Amniotic stem cell (primary cell): ENCODE data around the gene WIPI1.
A peak's percentile ranks its signal among the peaks of the same experiment; 100 is the strongest.

Source experiments
- DNase-seq: peaks from one replicate; lab custom pipeline; 2025; lab: John Stamatoyannopoulos, UW

The WIPI1 gene

DNA sequence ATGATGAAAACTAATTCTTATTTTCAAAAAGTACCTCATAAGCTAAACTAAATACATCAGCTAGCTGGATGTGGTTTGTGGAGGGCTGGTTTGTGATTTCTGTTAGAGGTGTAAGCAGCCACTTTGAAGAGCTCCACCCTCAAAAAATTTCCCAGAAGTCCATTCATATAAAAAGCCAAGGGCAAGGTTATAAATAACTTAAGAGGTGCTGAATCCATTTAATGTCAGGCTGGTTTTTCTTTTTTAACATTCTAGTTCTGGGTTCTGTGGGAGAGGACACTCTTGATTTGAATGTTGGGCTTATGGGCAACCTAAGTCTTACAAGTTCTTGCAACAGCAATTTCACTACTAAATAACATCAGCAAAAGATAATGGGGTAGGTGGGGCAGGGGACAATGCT, 3.4 kb upstream of the WIPI1 start:
- no peak for DNase-seq

DNA sequence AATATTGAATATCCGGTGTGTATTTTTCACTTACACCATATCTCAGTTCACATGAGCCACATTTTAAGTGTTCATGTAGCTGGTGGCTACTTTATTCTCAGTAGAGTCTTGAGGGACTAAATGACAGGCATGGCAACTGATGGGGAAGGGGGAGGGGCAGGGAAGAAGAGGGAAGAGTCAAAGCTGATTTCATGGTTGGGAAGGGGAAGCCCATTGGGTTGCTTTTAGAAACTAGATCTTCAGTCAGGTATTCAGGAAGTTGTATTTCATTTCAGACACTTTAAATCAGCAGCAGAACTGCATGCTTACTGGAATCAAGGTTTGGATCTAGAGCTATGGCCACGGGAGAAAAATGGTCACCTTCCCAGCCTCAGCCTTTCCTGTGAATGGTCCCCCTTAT, 2.9 kb upstream of the WIPI1 start:
- DNase-seq: no peak

DNA sequence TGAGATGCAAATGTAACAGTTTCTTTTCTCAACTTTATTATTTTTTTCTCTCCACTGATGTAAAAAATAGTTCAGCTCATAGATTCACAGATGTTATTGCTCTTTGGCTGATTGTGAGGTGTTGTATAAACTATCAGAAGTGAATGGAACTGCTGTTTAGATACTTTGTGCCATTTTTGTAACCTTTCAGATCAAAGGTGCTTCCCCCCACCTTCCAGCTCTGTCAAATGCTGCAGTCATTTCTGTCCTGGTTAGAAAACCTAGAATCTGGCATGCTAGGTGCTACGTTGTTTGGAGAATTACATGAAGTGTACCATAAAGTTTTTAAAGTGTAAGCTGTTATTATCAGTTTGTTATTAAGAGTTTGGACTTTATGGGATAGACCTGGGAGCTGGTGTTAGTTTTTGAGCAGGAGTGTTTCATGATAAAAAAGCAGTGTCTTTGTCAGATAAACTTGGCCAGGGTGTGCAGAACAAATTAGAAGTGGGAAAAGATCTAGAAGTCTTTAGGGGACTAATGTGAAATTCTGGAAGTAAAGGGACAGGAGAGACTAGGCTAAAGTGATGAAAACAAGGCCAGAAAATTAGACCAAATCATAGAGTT, 1.8 kb upstream of the WIPI1 start:
- DNase-seq: no peak

DNA sequence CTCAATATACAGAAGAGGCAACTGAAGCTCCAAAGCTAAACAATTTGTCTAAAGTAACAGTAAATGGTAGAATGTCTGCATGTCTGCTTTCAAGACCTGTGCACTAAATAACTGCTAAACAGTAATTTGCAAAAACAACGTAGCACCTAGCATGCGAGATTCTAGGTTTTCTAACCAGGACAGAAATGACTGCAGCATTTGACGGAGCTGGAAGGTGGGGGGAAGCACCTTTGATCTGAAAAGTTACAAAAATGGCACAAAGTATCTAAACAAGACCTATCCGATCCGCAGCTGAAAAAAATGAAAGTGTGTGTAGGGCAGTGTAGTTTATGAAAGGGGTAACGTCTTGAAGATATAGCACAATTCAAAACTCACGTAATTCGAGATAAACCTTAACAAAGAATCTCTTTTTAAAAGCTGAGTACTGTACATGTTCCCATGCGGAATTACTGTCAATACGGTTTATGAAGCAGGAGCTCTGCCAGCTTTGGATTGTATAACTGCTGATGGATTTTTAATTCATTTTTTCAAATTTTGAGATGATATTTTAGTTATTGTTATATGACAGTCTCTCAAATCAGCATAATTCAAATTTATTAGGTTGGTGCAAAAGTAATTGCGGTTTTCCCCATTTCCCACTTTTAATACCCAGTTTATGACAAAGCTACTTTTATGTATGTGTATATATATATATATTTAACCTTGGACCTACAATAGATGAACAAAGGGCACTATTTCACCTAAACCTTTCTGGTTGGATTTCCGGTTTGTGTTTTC, 1.2 kb upstream of the WIPI1 start:
- DNase-seq: no peak

DNA sequence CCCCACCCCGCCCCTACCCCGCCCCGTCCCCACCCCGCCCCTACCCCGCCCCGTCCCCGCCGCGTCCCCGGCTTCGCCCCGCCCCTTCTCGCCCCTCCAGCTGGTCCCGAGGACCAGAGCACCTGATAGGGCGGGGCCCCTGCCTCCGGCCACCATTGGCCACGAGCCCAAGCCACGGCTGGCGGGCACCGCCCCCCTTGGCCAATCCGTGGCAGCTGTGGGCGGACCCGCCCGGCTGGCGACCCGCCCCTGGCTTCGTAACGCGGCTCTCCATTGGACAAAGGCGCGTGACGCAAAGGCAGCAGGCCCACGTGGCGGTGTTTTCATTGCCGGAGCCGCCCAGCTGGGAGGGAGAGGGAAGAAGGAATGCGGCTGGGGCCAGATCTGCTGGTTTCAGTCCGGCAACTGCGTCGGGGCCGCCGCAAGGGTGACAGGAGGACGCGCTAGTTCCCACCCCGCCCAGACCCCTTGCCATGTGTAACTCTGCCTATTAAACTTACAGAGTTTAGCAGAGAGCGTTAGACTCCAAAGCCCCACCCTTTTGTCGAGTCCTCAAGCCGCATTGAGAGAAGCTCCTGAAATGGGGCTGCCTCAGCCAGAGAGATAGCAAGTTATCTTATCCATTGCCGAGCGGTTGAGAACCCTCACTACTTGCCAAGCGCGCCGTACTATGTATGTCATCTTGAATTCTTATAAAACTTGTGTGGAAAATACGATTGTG, 403 bp upstream of the WIPI1 start:
- peak; percentile 95 for DNase-seq

DNA sequence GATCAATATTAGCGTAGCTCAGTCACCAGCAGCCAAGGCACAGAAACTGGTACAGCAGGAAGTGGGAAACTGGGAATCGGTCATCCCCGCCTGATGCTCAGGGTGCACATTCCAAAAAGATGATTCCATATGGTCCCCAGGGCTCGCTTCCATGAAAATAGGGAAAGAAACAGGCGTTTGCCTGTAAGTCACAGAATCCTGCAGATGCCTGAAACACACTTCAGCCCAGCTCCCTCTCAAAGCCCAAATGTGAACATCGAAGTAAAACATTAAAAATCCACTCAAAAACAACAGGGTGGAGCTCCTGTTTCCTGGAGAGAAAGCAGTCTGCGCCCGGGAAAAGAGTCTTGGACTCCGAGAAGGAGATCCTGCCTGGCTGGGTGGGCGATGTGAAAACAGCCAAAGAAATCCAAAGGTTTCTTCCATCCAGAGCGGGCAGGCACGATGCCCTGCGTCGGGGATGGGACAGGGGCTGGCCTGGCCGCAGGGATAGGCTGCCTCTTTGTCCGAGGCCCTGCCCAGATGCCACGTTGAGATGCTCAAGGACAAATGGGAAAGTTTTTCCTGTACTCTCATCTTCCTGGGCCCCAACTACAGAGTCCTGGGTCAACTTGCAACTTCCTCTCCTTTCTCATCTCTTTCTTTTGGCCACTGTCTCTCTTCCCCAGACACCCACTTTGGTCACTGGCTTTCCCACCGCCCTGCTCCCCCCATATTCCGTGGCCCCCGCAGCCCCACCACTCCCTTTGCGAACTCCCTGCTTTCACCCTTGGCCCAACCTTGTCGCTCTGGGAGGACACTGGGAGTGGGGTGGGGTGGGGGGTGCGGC, 743 bp downstream of the WIPI1 start:
- peak; percentile 76 for DNase-seq

DNA sequence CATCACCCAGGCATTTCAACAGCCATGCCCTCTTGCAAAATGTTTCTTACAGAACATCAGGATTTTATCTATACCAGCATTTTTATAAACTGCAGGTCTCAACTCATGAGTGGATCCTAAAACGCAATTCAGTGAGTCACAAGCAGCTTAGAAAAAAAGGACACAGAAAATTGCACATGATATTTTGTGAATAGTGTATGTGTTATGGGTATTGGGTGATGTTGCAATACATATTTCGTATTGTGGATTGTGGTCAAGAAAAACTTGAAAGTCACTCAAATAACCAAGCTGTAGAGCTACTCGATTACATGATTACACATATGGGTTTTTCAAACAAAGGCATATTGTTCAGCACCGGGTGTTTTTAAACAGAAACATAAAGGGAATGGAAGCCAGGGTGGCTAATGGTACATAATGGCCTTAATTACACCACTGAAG, 1.4 kb downstream of the WIPI1 start:
- no peak for DNase-seq

DNA sequence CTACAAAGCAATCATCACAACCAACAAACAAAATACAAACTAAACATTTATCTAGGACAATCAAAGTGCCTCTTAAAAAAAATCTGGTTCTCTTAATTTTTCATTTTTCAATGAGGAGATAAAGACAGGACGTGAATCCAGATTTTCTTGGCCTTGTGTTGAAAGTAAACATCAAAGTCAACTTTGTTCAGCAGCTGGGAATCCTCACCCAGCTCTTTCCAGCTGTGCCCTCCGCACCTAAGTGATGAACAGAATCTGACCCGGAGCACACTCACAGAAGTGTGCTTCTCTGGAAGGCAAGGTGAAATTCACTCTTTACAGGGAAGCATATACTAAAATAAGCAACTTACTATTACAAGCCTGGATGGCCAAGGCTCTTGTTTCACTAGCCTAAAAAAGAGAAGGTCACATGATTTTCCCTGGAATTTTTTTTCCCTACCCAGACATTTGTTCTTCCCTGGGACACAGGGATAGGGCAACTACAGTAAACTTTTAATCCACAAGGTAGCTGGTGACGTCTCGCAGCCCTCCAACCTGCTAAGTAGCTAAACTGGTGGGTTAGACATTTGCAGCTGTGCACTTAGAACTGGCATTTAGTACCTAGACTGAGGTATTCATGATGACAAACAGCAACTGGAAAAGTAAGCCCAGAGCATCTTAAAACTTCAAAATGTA, 3.2 kb downstream of the WIPI1 start:
- DNase-seq: no peak

DNA sequence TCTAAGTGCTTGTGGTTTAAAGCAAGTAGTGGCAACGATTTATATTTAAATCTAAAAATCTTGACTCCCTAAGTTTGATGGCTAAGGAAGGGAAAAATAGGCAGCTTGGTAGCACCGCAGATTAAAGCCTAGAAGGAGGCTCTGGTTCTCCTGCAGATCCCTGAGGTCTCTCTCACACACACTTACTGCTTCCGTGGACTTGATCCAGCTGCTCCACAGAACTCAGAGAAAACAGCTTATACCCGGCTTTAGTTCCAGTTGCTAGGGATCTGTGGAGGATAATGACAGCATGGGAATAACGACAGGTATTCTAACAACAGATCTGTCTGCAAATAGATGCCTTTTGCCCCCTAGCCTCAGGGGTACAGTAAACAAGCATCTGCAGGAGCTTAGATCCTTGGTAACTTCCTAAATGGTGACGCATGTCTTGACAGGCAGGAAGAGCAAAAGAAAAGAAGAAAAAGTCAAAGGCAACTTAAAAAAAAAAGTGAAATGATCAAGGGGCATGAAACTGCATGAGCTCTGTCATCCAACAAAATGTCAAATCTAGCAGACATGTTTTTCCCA, 4.5 kb downstream of the WIPI1 start:
- no peak for DNase-seq

DNA sequence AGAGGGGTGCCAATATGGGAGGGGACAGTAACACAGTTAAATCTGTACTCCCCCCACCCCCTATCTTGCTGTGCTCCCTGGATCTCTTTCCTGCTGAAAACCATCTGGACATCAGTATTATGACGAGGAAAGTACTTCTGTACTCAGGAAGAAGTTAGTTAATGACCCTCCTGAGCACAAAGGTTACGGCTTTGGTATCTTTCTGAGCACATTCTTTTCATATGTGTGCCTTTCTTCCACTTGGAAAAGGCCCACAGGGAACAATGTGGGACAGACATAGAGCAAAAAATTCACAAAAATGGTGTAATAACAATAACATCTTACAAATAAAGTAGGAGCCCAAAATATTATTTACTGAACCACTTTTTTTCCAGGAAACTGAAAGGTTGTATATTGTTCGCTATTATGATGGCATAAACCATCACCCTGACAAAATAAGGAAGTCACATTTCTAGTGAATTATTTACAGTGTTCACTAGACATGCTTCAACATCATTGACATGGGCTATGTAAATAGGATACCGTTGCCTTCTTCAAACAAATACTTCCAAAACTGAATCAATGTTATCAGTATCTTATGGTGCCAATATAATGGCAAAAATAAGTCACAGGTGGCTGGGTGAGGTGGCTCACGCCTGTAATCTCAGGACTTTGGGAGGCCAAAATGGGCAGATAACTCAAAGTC, 5.5 kb downstream of the WIPI1 start:
- DNase-seq: no peak

DNA sequence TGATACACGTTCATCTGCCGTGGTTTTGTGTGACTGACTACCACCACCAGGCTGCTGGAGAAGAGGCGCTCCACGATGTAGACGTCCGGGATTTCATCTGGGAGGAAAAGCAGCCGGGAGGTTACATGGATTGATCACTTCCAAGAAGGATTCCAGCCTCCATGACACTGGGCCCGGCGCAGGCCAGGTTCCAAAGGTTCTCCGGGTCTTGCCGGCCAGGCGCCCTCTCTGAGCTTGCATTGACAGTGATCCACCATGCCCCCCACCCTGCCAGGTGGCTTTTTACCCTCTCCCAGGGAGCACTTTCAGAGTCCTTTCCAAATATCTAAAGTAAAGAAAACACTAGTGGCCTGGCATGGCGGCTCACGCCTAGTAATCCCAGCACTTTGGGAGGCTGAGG, 6.5 kb downstream of the WIPI1 start:
- DNase-seq: no peak

DNA sequence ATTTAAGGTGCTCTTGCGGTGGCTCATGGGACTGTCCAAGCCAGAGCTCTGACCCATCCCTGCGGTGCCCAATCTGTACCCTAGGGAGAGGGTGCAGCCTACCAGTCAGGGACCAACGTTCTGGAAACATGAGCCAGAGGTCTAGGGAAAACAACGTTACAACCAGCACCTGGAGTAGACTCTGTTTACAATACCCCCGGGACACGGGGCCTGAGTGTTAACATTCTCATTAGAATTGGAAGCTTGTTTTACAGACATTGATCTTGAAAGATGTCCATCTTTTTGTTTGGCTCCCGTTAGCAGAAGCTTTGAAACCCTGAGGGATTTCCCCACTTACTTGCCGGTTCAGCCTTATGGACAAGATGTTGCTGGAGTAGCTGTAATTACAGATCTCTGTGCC, 6.9 kb downstream of the WIPI1 start:
- no peak for DNase-seq

DNA sequence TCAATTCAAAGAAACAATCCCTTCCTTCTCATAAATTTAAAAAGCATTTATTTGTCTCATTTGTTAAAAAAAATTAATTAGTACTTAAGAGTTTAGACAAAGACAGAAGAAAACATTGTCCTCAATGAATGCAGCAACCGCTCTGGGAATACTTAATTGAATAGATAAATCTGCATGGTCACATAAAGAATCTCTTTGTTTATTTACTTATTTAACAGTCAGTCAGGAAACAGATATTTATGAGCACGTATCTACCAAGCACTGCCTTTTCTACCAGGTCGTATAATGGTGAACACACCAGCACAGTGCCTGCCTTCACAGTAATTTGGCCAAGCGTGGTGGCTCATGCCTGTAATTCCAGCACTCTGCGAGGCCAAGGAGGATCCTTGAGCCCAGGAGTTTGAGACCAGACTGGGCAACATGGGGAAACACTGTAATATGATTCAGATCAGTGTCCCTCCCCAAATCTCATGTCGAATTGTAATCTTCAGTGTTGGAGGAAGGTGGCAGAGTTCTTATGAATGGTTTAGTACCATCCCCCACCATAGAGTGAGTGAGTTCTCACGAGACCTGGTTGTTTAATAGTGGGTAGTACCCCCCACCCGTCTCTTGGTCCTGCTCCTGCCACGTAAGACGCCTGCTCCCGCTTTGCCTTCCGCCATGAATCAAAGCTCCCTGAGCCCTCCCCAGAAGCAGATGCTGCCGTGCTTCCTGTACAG, 8.1 kb downstream of the WIPI1 start:
- DNase-seq: no peak

DNA sequence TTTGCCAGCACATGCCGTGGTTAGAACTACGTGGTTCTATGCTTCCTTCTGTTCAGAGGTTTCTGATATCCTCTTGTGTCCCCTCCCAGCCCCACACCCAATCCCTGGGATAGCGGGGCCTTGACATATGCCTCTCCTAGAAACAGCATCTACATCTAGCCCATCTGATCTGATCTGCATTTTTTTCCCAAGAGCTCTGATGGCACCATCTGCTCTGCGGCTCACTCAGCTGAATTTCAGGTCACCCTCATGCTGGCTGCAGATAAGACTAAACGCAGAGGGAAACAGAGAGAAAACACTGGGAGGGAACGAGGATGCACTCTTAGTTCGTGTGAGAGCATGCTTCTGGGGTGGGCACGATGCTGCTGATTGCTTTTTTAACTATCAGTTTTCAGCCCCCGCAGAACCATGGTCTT, 10.7 kb downstream of the WIPI1 start:
- DNase-seq: no peak

DNA sequence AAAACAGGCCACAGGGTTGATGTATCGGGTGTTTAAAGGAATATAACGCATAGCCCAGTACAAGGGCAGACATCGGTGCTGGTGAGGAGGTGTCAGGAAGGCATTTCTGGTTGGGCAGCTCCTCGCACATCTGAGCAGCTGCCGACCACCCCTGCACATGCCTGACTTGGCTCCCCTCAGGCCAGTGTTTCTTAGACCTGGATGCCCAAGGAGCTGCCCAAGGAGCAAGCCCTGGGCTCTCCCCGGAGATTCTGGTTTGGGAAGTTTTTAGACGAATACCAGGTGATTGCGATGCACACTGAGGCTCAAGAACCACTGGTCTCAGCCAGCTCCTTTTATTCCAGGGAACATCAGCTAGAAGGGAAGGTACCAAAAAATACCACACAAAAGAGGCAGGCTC, 11.6 kb downstream of the WIPI1 start:
- no peak for DNase-seq

DNA sequence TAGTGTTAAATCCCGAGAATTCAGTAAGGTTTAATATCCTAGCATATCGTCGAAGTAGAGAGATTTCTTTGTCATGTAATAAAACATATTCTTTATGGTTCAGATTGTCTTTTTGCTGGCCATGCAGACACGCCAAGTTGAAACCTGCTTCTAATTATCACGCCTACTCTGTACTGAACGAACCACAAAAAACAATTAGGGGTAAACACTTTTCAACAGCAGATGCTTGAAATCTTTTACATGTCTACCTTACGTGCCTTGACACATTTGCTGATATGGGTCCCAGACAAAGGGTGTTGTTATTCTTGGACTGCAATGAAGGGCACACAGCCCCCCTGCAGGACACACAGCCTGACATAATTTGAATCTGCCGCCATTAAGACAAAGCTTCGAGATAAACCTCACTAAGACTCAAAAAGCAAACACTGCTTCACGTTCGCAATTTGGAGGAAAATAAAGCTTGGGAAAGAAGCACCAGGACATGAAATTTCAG, 13.3 kb downstream of the WIPI1 start:
- DNase-seq: no peak

DNA sequence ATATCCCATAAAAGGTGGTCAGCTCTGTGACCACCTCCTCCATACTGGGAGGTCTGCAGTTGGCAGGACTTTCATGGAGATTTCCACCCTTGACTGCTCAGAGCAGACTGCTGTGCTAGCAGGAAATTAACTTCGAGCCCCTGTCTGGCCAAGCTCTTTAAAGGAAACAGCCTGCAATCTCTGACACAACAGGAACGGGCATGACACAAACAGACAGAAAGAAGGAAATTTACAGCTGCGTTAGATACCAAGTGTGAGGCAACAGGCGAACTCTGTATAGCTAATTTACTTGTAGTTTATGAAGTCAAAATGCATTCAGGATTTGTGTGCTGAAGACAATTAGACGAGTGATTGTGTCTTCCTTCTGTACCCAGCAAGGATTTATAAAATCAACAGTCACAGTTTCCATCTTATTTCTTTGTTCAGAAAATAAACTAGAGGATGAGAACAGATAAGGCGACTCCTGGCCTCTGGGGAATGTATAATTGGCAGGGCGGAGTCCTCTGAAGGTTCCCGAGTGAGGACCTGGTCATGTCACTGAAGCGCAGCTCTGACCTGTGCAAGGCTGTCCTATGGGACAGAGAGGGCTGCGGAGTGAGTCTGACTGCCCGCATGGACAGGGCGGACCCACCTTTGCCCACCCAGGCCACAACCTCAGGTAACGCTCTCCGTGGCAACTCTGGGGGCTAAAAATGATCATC, 16.1 kb downstream of the WIPI1 start:
- no peak for DNase-seq

DNA sequence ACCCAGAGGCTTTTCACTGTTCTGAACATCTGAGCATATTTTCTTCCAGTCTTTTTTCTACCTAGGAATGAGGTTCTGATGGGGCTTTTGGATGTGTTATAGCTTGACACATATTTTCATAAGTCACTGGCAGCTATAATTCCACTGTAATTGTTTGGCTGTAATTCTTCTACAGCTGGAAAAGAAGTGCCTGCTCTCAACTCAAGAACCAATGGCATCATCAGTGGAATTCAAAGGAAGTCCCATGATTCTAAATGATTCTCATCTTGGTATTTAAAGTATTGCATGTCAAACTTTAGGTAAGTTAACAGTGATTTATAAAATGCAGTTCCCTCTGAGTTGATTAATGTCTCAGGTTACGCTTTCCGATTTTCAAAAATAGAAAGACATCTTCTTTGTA, 16.8 kb downstream of the WIPI1 start:
- no peak for DNase-seq

DNA sequence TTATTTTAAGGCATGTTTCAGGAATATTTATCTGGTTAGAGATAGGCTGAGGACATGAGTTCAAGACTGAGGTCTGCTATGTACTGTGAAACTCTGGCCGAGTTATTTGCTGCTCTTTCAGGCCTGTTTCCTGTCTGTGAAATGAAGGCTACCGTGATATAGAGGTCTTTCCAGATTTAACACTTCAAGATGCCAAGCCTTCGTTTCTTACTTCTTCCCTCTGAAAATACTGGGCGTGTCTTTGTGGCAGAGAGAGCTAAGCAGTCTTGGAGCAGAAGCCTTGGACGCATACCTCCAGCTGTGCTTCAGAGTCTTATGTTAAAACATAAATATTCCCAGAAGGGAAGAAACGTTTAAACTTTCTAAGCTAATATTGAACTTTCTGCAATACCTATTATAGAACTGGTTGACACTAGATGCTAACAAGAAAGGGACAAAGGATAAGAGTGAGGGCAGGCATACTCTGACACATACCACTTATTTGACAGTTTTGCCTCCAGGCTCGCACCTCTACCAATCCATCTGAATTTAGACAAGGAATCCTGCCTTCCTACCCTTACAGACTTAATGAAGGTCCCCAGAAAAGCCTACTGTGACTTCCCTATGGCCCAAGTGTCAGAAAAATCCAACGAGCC, 17.5 kb downstream of the WIPI1 start:
- no peak for DNase-seq
